ENCODE results near the gene SALL4. TPM values are rescaled to one million over a fixed set of nuclear protein-coding genes. Genes with fewer than 3 reads are reported as not detected.
"Not testable (repeated sequence)": the region's sequence is repeated elsewhere in the genome, so short reads cannot be mapped to it uniquely, and the experiment has no call there.

Gene SALL4
- total RNA-seq, 2 experiments from 2014 or later, result not detected

- Mint-ChIP-seq H3K27me3 (ENCODE audit: low read depth) (no peaks in the 10 kb centered on the region), H3K36me3 (ENCODE audit: low read depth) (no peaks in the 10 kb centered on the region), H3K4me3 (no peak overlapping the region), H3K9me3 (no peaks in the 10 kb centered on the region), H3K4me1 (ENCODE audit: low read depth) (no peaks in the 10 kb centered on the region), H3K27ac (no peak overlapping the region)
- CTCF ChIA-PET, result no interaction called here
- intact Hi-C loops (cut with micrococcal nuclease), result no loop called here
- DNase-seq, result no peak
These were observed 63.4 kb downstream of the SALL4 start for GRCh38 chr20:51738877-51739447.

DNA sequence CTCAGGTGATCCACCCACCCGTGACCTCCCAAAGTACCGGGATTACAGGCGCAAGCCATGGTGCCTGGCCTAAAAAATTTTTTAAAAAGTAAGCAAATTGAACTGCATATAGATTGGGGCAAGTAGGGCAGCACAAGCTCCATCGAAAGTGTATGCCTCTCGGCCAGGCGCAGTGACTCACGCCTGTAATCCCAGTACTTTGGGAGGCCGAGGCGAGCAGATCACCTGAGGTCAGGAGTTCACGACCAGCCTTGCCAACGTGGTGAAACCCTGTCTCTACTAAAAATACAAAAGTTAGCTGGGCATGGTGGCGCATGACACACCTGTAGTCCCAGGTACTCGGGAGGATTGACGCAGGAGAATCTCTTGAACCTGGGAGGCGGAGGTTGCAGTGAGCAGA lies 64.1 kb downstream of the SALL4 start:
- DNase-seq; CTCF ChIA-PET; H3K9me3 Mint-ChIP-seq; H3K4me3 Mint-ChIP-seq; H3K4me1 Mint-ChIP-seq (ENCODE audit: low read depth); intact Hi-C loops (cut with micrococcal nuclease); H3K27ac Mint-ChIP-seq; H3K27me3 Mint-ChIP-seq (ENCODE audit: low read depth); H3K36me3 Mint-ChIP-seq (ENCODE audit: low read depth): not testable (repeated sequence)

DNA sequence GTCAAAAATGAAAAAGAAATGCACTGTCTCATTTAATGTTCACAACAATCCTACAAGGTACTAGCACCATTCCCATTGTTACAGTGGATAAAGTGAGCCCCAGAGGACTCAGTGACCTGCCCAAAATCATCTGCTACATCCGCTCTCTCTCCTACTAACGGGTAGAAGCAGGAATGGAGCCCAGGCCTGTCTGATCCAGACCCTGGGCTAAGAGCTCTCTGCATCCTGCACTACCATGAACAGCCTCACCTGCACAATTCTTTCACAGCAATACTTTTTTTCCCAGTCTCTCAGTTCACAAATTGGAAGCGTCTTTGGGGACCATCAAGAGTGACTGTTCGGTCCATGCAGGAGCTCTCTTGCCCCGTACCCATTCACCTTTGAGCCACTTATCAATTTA lies 65.4 kb downstream of the SALL4 start:
- DNase-seq, result no peak
- Mint-ChIP-seq H3K36me3 (ENCODE audit: low read depth) (no peaks in the 10 kb centered on the region), H3K9me3 (no peaks in the 10 kb centered on the region), H3K27ac (no peak overlapping the region), H3K27me3 (ENCODE audit: low read depth) (peaks cover 2% of the 10 kb centered on the region), H3K4me3 (no peak overlapping the region), H3K4me1 (ENCODE audit: low read depth) (peaks cover 6% of the 10 kb centered on the region)
- intact Hi-C loops (cut with micrococcal nuclease), result no loop called here
- CTCF ChIA-PET, result no interaction called here

GRCh38 chr20:51735728-51736600 lies 66.4 kb downstream of the SALL4 start:
- CTCF ChIA-PET, result interaction anchor here (0.8 kb wide), 1 partner anchor 9 kb away, joined by 3 read pairs; no protein-coding TSS in a partner anchor
- Mint-ChIP-seq H3K36me3 (ENCODE audit: low read depth) (no peaks in the 10 kb centered on the region), H3K4me1 (ENCODE audit: low read depth) (peaks cover 6% of the 10 kb centered on the region), H3K27ac (no peak overlapping the region), H3K4me3 (no peak overlapping the region), H3K27me3 (ENCODE audit: low read depth) (peaks cover 2% of the 10 kb centered on the region), H3K9me3 (no peaks in the 10 kb centered on the region)
- intact Hi-C loops (cut with micrococcal nuclease), result no loop called here
- no peak for DNase-seq

GRCh38 chr20:51734876-51735720 lies 67.2 kb downstream of the SALL4 start:
- Mint-ChIP-seq H3K4me3 (no peak overlapping the region), H3K27ac (no peak overlapping the region), H3K9me3 (no peaks in the 10 kb centered on the region), H3K36me3 (ENCODE audit: low read depth) (no peaks in the 10 kb centered on the region), H3K27me3 (ENCODE audit: low read depth) (peaks cover 2% of the 10 kb centered on the region), H3K4me1 (ENCODE audit: low read depth) (peaks cover 6% of the 10 kb centered on the region)
- no peak for DNase-seq
- intact Hi-C loops (cut with micrococcal nuclease), result no loop called here
- CTCF ChIA-PET, result interaction anchor here (0.7 to 0.8 kb wide), 2 partner anchors 8 to 529 kb away, joined by 3 read pairs; no protein-coding TSS in a partner anchor

DNA sequence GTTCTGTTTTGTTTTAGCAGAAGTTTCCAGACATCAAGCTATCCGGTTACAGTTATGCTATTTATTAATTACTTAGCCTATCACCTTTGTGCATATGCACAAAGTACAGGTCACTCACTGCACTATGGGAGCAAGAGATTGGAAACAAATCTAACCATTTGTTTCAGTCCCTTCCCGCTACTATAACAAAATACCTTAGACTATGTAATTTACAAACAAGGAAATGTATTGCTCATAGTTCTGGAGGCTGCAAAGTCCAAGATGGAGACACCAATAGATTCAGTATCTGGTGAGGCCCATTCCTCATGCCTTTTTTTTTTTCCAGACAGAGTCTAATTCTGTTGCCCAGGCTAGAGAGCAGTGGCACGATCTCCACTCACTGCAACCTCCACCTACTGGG lies 69.3 kb downstream of the SALL4 start:
- intact Hi-C loops (cut with micrococcal nuclease), result no loop called here
- peaks cover 2% of the 10 kb centered on the region for H3K27me3 Mint-ChIP-seq (ENCODE audit: low read depth)
- H3K9me3 Mint-ChIP-seq, result no peaks in the 10 kb centered on the region
- CTCF ChIA-PET, result no interaction called here
- DNase-seq, result no peak
- H3K36me3 Mint-ChIP-seq (ENCODE audit: low read depth), result no peaks in the 10 kb centered on the region
- no peak overlapping the region for H3K4me3 Mint-ChIP-seq
- H3K27ac Mint-ChIP-seq, result no peak overlapping the region
- H3K4me1 Mint-ChIP-seq (ENCODE audit: low read depth), result peaks cover 6% of the 10 kb centered on the region

Other genes with a start within 250 kb of the SALL4 start
- gene ATP9A, start 34.1 kb downstream of the SALL4 start, total RNA-seq, result under 1 TPM; 0.12 to 0.17 TPM

All from activated naive CD4-positive, alpha-beta T cell treated with anti-CD3 and anti-CD28 coated beads for 36 hours (primary cell).